ENCODE measurements around the gene NCKAP5.

The NCKAP5 gene

DNA sequence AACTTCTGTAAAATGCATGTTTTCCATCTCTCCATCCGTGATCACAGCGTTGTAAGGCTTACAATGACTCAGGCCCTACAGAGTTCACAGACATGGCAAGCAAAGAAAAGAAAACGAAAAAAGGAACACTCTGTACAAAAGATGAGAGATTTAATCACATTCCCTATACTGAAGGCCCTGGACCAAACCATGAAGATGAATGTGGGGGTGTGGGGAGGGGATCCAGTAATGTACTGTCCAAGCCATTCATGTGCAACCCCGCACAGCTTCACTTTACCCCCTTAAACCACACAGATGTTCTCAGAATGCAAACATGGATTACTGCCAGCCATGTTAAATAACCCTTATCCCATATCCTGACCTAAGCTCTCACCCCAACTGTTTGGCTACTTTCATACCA, 391.1 kb downstream of the NCKAP5 start:
- no peak for DNase-seq

DNA sequence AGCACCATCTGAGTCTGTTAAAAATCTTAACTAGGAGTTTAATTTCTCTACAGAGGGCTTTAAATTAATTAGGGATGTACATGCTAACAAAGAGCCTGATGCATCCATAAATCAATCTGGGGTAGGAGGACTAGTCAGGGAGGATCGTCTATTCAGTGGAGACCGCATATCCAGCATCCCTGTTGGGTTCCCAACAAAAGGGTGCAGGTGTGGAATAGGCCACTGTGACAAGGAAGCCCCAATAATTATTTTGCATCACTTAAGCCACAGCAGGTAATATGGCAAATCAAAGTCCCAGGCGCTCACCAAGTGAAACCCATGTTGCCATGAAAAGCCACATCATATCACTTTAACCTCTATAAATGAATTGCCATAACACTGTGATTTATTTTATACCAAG, 392.3 kb downstream of the NCKAP5 start:
- DNase-seq: no peak

DNA sequence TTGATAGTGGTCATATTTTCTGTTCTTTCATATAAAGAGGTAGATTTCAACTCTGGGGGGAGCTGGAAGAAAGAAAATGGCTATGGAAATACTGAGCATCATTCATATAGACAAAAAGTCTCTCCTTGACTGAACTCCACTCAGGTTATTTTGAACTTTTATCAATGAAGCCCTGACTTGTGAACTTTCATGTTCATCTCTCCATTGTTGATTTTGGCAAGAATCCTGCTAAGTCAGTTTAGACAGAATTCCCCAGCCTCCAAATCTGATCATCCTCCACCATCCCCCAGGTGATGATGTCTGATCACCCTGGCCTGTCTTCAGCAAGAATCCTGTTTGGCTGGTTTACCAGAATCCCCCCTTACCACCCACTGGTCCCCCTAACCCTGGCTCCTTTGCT, 395.0 kb downstream of the NCKAP5 start:
- DNase-seq: no peak

DNA sequence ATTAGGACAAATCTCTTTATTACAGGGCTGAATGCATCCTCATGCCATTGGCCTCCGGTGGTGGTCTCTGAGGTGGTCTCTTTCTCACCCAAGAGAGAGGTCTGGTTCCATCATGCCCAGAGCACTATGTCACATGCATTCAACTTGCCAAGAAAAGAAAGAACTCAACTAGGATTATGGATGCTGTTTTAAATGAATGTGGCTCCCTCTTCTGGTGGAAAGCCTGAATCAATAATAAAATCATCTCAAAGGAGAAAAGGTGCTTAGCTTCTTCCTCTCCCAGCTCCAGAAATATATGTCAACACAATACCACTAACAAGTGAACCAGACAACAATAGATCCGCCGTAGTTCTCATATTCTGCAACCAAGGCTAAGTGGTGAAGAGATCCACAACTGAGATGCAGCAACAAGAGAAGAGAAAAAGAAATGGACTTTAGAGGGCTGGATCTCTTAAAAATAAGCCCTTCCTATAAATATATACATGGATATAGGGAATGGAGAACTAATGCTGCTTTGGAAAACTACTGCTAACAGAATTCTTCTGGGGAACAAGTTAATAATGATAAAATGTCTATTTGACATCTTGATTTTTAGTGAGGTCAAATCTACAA, 396.8 kb downstream of the NCKAP5 start:
- DNase-seq: peak; percentile 63

DNA sequence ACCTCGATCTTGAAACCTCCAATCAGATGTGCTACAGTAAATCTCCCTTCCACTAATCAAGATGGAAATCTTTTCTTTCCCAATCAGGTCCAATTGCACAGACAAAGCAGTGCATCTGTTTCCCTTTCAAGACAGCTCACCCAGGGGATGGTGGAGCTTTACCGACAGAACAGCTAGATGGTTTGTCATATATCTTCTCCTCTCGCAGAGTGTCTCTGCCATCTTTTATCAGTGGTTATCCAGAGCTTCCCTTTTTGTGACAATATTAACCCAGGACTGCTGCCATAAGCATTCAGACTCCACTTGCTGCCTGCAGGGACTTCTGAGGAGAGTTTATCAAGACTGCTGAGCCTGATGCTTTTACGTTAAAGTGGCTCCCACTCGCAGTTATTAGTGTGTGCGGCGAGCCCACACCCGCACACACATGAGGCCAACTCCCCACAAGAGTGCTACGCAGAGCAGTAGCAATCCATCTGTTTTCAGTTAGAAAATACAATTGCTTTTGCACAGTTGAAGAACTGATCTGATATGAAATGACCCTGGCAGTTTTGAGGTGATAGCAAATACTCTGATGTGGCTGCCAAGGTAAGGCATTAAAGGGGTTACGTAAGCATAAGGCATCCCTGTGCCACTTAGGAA, 398.9 kb downstream of the NCKAP5 start:
- DNase-seq: no peak

DNA sequence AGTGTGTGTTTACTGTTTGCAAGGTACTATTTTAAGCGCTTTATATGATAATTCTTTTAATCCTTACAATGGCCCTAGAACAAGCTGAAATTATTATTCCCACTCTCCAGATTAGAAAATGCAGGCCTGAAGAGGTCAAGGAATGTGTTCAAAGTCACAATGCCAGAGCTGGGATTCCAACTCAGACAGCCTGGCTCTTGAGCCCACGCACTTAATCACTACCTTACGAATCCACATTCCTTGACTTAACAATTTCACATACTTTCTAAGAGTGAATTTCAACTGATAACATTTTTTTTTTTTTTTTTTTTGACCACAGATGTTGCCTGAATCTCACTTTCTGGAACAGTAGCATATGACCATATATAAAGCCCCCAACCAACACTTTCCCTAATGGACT, 400.3 kb downstream of the NCKAP5 start:
- no peak for DNase-seq

DNA sequence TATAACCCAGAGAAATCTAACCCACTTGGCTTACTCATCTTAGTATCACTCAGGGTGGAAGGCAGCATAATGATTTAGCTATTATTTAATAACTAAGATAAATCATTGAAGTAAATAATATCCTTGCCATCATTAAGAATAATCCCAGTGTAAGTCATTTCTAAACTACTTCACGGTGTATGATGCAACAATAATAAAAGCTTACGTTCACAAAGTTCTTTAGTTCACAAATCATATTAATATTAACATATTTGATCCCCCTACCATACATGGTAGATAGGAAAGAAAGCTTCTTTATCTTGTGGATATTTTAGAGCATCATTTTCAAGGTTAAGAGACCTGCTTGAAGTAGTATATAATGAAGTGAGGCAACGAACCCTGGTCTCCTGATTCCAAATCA, 401.0 kb downstream of the NCKAP5 start:
- DNase-seq: no peak

DNA sequence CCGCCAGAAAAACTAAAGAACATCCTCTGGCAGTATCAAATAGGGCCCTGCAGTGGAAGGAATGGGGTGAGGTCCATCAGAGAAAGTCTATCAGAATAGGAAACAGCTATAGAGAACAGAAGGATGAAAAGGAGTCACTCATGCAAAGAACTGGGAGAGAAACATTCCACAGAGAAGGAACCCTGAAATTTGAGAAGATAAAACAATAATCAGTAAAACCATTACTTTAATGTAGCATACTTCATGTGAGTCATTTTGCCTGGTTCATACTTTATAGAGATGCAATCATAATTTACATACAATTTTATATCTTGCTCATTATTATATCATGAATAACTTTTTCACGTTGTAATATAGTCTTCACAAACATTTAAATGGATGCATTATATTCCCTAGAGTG, 402.2 kb downstream of the NCKAP5 start:
- DNase-seq: no peak

DNA sequence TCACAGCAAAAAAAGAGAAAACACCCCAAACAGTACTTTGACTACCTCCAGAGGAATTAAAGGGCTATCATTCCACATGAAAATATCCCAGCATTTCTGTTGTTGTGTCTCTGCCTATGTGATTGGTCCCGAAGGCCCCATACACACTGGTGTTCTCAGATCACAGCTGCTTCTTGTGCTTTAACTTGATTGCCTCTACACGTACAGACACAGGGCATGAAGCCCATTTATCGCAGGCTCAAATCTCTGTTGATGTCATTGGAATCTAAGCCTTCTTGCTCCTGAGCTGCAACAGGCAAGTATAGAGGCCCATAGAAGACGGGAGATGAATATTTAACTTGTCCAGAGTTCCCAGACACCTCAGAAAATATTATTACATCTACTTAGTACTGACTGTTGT, 405.2 kb downstream of the NCKAP5 start:
- DNase-seq: no peak

DNA sequence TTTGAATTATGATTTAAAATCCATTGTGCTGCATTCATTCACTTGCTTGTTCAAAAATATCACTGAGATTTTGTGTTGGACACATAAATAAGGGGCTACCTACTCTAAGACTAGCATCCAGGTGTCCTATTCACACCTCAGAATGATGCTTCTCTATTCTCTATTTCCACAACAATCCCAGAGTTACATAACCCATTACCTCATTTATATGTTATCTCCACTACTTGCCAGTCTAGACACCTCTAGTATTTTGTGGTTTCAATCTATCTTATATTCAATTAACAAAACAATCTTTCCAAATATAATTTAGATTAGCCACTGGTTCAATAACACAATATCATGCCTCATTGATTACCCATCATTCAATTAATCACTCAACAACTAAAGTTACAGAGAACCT, 409.8 kb downstream of the NCKAP5 start:
- DNase-seq: no peak

DNA sequence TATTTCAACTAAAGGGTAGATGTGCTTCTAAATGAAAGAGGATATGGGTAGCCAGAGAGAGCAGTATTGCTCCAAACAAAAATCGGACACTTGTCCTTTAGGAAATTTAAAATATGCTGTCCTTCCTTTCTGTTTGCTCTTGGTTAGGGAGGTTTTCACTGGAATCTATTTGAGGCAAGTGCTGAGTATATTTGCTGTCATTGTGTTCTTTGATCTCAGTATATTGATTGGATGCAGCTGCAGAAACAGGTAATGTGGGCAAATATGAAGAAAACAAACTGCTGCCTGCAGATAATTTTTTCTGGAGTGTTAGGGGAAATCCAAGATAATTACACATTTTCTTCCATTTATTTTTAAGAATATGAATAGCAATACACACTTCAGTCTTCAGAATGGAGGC, 410.2 kb downstream of the NCKAP5 start:
- DNase-seq: no peak

DNA sequence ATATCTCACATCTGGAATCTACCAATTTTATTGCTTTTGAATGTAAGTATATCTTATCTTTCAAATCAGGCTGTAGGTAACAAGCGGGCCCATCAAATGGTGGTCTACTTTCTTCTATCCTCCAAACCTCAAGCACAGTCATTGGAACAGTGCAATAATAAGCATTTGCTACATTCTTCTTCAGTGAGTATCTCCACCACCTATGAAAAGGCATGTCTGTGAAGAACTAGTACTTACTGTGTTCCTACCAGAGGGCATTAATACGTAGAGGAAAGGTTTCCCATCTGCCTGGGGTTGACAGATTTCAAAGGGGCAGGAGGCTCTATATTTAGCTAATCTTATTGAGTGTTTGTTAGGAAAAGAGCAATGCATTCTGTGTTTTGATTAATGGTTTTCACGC, 411.1 kb downstream of the NCKAP5 start:
- no peak for DNase-seq

DNA sequence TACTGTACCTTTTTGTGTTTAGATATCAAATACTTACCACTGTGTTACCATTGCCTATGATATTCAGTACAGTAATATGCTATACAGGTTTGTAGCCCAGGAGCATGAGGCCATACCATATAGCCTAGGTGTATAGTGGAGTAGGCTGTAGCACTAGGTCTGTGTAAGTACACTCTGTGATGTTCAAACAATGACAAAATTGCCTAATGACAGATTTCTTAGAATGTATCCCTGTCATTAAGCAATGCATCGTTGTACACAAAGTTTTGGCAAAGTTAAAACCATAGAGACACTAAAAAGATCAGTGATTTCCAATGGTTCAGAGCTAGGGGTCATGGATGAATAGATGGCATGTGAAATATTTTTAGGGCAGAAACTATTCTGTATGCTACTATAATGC, 415.5 kb downstream of the NCKAP5 start:
- DNase-seq: no peak

DNA sequence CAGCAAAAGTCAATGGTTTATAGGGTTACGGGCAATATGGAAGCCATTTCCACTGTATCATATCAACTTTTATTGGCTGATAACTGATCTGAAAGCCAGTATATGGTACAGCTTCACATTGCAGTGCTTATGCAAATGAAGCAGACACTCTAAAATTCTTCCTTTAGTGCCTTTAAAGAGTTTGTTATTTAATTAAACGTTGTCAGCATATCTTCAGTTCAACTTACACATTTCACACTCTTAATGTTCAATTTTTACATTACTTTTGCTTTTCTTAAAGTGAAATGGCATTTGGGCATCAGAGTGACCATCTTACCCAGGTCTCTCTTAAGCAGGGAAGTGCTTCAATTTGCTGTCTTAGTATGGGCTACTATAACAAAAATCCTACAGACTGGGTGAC, 420.1 kb downstream of the NCKAP5 start:
- no peak for DNase-seq

DNA sequence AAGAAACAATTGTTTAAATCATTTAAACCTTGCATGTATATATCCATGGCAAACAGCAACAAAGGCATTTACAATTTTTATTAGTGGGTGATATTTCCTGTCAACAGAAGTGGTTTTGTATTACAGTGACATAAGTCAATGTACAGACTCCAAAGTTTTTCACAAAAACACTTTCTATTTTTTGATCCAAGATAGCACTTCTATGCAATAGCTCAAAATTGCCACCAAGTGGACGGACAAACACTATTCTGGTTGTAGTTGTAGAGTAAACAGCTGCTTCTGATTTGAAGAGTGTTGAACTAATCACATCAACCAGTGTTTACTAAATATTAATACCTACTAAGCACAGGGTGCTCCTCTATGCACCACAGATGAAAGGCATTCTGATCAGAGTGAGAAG, 421.4 kb downstream of the NCKAP5 start:
- DNase-seq: no peak

DNA sequence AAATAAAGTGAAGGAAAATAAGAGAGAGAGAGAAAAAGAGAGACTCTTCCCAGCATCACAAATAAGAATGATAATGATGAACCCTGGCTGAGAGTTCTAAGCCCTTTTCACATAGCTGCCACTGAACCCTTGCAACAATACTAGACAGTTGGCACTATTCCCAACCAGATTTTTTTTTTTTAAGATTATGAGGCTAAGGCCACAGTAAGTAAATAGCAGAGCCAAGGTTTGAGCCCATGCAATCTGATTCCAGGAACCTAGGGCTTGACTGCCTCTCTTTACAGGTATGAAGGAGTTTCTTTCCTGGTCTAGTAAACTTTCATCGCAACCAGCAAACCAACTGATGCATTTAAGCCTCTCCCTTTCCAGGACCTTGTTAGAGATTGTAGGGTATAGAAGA, 424.6 kb downstream of the NCKAP5 start:
- DNase-seq: peak; percentile 5

DNA sequence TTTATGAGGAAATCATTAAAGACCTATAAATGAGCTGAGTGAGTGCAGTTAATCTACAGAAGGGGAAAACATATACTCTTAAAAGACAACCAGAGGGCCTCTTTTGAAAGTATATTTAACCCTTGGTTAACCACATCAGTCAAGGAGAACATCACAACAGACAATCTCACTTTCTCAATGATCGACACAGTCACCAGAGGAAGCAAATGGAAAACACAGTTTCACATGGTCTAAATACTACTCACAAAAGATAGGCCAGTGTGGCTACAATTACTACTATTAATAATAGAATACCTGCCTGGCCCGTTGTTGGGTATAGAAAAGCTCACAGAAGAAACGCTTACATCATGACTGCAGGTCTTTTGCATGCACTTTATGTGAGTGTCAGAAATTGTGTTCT, 426.2 kb downstream of the NCKAP5 start:
- DNase-seq: no peak

DNA sequence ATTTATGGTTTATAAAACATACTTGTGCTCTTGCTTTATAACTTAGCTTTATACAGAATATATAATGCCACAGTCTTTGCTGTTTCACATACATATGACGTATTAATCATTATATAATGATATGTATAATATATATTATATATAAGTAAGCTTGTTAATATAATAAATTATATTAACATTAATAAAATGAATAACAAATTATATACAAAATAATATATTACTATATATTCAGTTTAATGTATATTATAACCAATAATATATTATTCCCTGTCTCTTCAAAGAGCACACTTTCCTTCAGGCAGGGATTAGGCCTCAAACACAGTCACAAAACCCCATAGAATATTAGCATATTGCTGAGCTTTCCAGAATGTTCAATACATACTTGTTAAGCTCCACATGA, 427.6 kb downstream of the NCKAP5 start:
- DNase-seq: no peak

DNA sequence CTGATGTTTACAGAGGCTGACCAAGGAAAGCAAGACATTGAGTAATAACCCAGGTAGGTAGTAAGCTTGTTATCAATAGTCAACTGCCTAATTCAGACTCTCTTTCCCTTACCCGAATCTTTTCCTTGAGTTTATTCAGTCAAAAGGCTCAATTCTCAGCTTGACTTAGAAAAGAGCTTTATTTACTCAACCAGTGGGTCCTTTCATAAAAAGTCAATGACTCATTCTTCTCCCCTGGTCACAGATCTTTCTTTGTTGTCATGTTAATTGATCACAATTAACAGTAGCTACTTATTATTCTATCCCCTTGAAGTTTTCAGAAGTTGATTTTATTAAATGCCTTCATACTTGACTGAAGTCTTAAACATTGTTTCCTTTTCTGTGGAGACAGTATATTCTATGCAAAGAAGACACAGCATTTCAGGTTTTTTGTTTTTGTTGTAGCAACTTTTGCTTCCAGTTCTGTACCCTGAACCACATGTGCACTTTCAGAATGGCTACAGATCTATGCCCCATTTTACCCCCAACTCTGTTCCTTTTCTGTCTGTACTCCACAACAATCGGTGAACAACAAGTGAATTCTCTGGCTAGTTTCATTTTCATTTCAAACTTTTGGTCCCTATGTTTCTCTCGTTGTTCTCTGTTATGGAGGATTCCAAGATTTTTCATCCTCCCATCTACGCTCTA, 428.3 kb downstream of the NCKAP5 start:
- no peak for DNase-seq

DNA sequence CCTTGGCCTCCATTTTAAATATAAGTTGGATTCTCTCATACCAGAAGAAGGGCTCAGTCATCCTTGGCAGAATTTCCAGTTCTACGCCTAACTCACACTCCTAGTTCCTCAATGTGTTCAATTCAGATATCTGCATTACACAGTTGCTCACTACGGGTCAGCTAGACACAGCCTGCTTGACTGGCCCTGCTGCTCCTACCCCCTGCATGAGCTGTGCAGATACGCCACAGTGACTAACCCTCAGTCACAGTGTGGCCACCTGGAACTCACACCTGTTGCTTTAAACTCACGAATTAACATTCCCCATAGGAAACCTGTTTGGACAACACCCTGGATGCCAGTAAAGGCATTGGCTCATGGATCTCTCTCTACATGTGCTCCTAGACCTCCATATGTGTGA, 429.6 kb downstream of the NCKAP5 start:
- no peak for DNase-seq

DNA sequence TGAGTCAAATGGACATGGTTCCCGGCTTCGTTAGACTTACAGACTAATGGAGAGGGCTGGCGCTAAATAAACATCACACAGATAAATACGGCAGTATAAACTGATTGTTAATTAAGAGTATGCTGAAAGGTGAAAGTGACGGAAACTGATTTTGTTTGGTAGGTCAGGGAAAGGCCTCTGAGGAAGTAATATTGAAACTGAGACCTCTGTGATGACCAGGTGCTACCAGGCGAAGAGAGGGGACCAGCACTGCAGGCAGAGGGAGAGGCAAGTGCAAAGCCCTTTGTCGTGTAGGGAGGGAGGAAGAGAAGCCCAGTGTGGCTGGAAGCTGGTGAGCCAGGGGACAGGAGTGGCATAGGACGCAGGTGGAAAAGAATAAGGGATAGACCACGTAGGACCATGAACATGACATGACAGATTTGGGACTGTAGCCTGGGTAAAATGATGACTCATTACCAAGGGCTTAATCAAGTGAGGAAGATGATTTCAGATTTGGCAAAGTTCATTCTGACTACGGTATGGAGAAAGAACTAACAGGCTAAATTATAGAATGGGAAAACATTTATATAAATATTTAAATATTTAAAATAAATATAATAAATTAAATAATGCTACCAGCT, 433.1 kb downstream of the NCKAP5 start:
- no peak for DNase-seq

DNA sequence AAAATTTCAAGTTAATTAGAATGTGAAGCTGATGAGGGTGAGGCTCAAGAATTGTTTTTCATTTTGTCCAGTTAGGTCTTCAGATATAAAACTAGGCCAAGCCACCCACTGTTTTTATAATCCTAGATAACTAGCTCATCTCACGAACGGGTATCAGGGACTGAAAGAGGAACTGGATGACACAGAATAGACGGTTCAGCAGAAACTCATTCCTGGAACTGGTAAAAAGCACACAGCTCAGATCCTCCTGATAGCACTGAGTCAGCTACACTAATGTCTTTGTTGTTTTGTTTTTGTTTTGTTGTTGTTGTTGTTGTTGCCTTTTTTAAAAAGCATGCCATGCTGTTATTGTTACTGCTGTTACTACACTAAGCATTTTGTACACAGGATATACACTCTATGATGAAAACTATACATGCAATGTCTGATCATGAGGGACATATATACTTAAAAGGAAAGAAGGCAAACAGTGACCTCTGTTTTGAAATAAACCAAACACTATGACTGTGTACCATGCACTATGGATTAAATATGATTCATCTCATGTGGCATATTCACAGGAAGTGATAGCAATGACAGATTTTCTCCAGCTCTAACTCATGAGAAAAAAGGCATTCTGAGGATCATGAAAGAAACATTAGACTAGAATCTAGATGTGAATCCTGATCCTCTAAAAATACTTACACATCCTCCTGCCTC, 437.6 kb downstream of the NCKAP5 start:
- no peak for DNase-seq

DNA sequence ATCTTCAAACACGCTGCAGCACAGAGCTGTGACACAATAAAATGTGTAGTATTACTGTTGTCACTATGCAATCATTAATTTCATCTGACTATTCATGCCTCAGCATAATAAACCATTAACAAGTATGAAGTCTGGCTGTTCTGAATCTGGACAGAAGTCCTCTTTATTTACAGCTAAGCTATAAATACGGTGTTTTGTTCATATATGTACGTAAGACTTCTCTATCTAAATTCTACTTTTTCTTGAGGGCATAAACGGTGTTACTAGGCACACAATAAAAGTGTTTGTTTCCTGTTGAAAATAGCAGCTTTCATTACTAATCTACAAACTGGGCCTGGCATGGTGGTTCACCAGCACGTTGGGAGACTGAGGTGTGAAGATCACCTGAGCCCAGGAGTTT, 443.8 kb downstream of the NCKAP5 start:
- DNase-seq: no peak

DNA sequence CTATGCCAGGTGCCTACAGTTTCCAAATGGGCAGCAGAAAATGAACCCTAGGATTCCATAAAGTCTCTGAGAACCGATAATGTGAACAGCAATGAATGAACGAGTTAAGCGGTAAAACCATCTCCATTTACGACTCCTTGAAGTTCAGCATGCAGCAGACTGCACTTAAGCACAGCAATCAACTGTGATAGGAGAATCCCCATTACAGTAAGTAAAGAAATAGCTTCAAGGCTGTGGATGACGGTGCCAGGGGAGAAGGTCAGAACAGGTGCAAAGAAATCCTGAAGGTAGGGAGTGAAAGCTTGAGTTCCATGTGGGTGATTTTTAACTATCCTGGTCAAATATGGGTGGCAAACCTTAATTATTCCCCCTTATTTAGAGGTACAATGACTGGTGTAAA, 444.4 kb downstream of the NCKAP5 start:
- DNase-seq: no peak
